Testis (tissue), 2 donors: Measurements from ENCODE around the gene IKZF1.

Experiments used
- POLR2A ChIP-seq: fragments of 450-650 bp; IDR thresholded peaks from one replicate; pipeline ENCODE4 v1.6.1; 2017; ENCODE audit warnings: antibody characterized with exemption, mild to moderate bottlenecking, moderate library complexity
- TF ChIP-seq, protein P1 (sequence below), 3 experiments: fragments of 450-650 bp in 2 of 3; fragments of 200-600 bp in 1 of 3; sonication (generic) in 1 of 3; IDR thresholded peaks; one replicate each; pipeline ENCODE4 v1.5.1; 2016 to 2019; ENCODE audit warnings: antibody characterized with exemption in 3 of 3, mild to moderate bottlenecking in 2 of 3, moderate library complexity in 1 of 3

DNA sequence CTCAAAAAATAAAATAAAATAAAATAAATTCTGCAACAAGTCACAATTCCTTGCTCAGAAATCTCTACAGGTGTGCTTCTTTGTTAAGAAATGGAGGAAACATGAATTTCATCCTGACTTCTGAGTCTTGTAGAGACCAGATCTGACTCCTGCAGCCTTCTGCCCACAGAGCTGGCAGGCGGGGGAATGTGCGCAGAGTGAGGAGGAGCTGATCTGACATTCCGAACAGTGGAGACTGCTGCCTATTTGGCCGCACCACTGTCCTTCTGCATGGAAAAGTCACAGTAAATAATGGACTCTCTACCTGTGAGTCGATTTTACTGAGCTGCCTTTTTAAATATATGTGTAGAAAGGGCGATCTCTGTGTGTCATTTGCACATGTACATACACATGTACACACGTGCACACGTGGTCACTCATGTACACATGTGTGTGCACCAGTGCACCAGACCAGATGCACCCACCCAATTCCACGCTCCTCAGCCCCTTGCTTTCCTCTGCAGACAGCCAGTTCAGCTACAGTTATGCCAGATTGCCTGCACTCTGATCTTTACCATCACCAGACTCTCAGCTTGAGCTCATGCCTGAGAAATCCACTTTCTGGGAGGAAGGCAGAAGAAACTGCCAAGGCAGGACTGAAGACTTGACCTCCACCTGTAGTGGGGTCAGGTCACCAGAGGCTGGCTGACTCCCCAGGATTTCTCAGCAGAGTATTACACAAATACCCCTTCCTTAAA lies 54.9 kb downstream of the IKZF1 start:
- TF ChIP-seq, protein P1, sequence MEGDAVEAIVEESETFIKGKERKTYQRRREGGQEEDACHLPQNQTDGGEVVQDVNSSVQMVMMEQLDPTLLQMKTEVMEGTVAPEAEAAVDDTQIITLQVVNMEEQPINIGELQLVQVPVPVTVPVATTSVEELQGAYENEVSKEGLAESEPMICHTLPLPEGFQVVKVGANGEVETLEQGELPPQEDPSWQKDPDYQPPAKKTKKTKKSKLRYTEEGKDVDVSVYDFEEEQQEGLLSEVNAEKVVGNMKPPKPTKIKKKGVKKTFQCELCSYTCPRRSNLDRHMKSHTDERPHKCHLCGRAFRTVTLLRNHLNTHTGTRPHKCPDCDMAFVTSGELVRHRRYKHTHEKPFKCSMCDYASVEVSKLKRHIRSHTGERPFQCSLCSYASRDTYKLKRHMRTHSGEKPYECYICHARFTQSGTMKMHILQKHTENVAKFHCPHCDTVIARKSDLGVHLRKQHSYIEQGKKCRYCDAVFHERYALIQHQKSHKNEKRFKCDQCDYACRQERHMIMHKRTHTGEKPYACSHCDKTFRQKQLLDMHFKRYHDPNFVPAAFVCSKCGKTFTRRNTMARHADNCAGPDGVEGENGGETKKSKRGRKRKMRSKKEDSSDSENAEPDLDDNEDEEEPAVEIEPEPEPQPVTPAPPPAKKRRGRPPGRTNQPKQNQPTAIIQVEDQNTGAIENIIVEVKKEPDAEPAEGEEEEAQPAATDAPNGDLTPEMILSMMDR (IDR thresholded peaks at IDR 0.05): no peak
- TF ChIP-seq POLR2A: no peak
